OCI-M1 (cell line): ENCODE data around the gene CGGBP1.
"Not testable (repeated sequence)": the region's sequence is repeated elsewhere in the genome, so short reads cannot be mapped to it uniquely, and the experiment has no call there.

Source experiments
- DNase-seq: peaks from one replicate; lab custom pipeline; 2025; lab: John Stamatoyannopoulos, UW

The CGGBP1 gene

DNA sequence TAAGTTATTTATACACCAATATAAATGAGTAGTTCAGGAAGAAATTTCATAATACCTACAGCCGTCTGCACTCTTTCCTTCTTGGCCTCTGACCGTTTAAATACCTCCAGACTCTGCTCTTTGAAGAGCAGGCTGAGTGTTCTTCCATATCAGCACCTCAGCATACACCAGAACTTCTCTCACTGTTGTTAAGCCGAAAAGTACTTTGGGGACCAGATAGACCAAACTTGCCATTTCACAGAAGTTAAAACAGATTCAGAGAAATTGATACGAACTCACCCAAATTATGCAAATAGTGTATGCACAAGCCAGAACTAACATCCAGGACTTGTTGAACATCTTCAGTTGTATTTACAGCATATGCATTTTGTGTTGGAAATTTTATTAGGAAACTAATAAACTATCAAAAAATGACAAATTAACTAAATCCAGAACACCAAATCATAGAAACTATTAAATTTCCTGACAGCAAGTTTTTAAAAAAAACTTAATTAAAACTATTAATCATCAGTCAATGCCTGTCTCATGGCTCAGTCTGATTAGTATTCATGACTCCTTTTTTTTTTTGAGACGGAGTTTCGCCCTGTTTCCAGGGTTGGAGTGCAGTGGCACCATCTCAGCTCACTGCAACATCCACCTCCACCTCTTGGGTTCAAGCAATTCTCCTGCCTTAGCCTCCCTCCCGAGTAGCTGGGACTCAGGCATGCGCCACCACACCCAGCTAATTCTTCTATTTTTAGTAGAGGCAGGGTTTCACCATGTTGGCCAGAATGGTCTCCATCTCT is 24.1 kb downstream of the CGGBP1 start:
- DNase-seq = peak; percentile 75

GRCh38 chr3:88033808-88034207 is 25.0 kb downstream of the CGGBP1 start:
- peak; percentile 75 for DNase-seq

GRCh38 chr3:88033079-88033478 is 25.7 kb downstream of the CGGBP1 start:
- peak; percentile 44 for DNase-seq

DNA sequence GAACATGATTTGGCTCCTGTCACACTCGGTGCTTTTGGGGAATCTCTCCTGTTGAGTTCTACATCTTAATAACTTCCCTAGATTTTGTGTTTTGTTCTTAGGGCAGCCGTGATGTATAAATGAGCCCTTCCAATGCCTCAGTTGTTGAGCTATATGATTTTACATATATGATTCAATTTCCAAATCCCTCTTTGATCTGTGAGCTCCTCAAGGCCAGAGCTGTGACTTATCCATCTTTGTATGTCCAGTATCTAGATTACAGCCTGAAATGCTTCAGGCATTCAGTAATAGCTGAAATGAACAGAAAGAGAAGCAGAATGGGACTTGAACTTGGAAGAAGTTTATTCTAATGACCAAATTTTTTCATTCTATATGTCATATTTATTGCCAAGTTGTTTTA is 26.6 kb downstream of the CGGBP1 start:
- peak; percentile 41 for DNase-seq

GRCh38 chr3:88031642-88032077 is 27.1 kb downstream of the CGGBP1 start:
- DNase-seq = peak; percentile 84

GRCh38 chr3:88030210-88030609 is 28.6 kb downstream of the CGGBP1 start:
- peak; percentile 45 for DNase-seq

GRCh38 chr3:88028876-88029275 is 29.9 kb downstream of the CGGBP1 start:
- DNase-seq = no peak

GRCh38 chr3:88025001-88025552 is 33.7 kb downstream of the CGGBP1 start:
- no peak for DNase-seq

DNA sequence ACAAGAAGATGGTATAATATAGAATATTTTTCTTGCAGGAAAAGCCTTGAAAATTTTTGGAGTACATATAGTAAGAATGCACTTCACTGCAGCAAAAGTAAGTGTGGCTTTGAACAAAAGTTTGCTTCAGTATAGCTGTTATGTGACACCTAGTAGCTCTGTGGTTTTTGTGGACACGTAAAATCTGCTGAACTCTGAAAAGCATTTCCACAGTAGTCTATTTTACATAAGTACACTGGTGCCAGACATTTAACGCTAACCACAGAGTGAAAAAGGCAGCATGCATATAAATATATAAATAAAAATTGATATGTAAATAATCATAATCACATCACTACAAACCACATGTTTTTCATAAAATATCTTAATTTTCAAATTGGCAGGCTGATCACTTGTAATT is 39.8 kb downstream of the CGGBP1 start:
- DNase-seq = no peak

DNA sequence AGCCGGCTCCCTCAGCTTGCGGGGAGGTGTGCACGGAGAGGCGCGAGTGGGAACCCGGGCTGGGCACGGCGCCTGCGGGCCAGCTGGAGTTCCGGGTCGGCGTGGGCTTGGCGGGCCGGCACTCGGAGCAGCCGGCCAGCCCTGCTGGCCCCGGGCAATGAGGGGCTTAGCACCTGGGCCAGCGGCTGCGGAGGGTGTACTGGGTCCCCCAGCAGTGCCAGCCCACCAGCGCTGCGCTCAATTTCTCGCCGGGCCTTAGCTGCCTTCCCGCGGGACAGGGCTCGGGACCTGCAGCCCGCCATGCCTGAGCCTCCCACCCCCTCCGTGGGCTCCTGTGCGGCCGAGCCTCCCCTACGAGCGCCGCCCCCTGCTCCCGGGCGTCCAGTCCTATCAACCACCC is 43.1 kb downstream of the CGGBP1 start:
- not testable (repeated sequence) for DNase-seq

- DNase-seq = peak; percentile 8
Measured at GRCh38 chr3:88013592-88013991, 45.2 kb downstream of the CGGBP1 start.

DNA sequence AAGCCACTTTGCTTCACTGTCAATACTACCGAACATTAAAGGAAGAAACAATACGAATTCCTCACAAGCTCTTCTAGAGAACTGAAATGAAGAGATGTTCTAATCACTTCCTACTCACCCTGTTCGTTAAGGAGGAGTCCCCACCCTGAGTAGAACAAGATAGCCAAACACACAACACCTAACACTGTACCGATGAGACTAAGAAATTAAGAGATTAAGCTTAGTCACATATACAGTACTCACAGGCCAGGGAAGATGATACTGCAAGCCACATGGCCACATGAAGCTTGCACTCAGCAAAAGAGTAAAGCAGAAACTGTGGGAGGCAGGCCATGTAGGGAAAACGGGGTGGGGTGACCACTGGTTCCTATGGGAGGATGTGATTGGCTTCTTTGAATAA is 48.0 kb downstream of the CGGBP1 start:
- DNase-seq = peak; percentile 18

DNA sequence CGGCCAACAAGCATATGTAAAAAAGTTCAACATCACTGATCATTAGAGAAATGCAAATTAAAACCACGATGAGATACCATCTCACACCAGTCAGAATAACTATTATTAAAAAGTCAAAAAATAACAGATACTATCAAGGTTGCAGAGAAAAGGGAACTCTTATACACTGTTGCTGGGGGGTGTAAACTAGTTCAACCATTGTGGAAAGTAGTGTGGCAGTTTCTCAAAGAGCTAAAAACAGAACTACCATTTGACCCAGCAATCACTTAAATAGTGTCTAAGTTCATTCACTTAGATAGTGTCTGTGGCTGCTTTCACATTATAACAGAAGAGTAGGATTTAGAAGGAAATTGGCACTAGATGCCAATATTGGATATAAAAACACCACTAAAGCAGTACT is 49.7 kb downstream of the CGGBP1 start:
- DNase-seq = no peak

DNA sequence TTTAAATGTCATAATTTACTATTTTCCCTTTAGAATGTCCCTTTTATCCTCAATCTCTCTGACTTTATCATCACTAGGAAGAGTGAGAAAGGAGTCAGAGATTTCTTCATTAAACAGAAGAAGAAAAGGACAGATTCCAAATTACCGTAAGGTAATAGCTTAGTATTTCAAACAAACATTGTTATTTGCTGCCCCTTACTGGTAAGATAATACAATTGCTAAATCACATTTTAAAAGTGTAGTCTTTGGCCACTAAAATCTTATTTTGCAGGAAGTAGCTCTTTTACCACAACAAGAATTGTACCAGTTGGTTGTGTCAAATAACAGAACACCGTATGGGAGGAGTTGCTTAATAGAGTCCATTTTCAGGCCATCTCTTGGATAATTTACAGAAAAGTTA is 53.7 kb downstream of the CGGBP1 start:
- peak; percentile 70 for DNase-seq

DNA sequence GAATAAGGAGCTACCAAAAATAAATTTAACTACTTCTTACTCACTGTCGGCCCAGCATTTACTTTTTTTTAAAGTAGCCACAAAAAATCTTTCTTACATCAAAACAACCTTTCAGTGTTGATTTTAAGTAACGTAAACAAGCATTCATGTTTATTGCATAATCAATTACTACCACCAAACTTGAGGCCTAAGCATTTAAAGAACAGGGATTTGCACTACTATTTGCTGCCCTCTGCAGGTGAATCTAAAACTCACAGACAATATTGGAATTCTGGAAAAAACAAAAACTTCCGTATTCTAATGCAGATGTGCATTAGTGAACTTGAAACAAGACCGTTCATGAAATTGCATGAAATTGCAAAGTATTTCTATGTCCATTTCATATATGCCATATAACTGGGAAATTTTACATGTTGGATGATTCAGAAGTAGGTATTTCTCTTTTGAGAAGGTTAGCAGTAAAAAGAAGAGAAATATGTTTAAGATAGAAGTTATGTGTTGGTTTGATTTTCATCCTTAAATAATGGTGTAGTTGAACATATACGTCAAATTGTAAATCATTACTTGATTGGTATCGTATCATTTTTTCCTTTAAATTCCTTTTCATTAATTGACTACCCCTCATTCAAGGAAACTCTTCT is 55.6 kb downstream of the CGGBP1 start:
- peak; percentile 74 for DNase-seq

GRCh38 chr3:88002448-88002847 is 56.4 kb downstream of the CGGBP1 start:
- no peak for DNase-seq
